Upper lobe of left lung (tissue), 6 donors: ENCODE data around the gene CSNK1A1. TPM values are rescaled to one million over a fixed set of nuclear protein-coding genes. Genes with fewer than 3 reads are reported as not detected.
"Not testable (repeated sequence)": the region's sequence is repeated elsewhere in the genome, so short reads cannot be mapped to it uniquely, and the experiment has no call there.

Source experiments
- ATAC-seq, 2 donors: fragments of 200-7000 bp; cut with Tn5 transposase; one replicate each; pipeline ENCODE4 v1.9.1; 2022; ENCODE audit warnings: mild to moderate bottlenecking in 2 of 2, moderate library complexity in 2 of 2; ENCODE audit not compliant: low FRiP score in 2 of 2
- DNase-seq, 2 donors: peaks; one replicate each; pipeline ENCODE4 v3.0.0-alpha.2; 2019 to 2020
- H3K27ac ChIP-seq, 4 donors: fragments of 200-600 bp; sonication (generic); one replicate each; pipeline ENCODE4 v1.5.1; 2016 to 2019
- H3K27me3 ChIP-seq, 4 donors: fragments of 200-600 bp; sonication (generic); one replicate each; pipeline ENCODE4 v1.5.1; 2017 to 2019
- H3K36me3 ChIP-seq, 4 donors: fragments of 200-600 bp; sonication (generic); one replicate each; pipeline ENCODE4 v1.5.1; 2016 to 2019
- H3K4me1 ChIP-seq, 4 donors: fragments of 200-600 bp; sonication (generic); one replicate each; pipeline ENCODE4 v1.5.1; 2018 to 2019
- H3K4me3 ChIP-seq, 4 donors: fragments of 200-600 bp; sonication (generic); one replicate each; pipeline ENCODE4 v1.5.1; 2017 to 2019; ENCODE audit warnings: mild to moderate bottlenecking in 2 of 4, moderate library complexity in 1 of 4
- H3K9me3 ChIP-seq, 4 donors: fragments of 200-600 bp; sonication (generic); one replicate each; pipeline ENCODE4 v1.5.1; 2018 to 2019
- CTCF ChIP-seq, 6 experiments: fragments of 450-650 bp in 4 of 6; fragments of 200-600 bp in 2 of 6; sonication (generic) in 2 of 6; IDR thresholded peaks; one replicate each; pipeline ENCODE4 v1.5.1; 2016 to 2019; ENCODE audit warnings: antibody characterized with exemption in 6 of 6
- EP300 ChIP-seq, 4 donors: sonication (generic); formaldehyde crosslinking; IDR thresholded peaks; one replicate each; pipeline ENCODE4 v1.5.1; 2017; ENCODE audit warnings: antibody characterized with exemption in 4 of 4, control low read depth in 2 of 4
- POLR2A ChIP-seq, 4 donors: fragments of 450-650 bp; IDR thresholded peaks; one replicate each; pipeline ENCODE4 v1.5.1; 2016 to 2017; ENCODE audit warnings: antibody characterized with exemption in 4 of 4, mild to moderate bottlenecking in 2 of 4
- POLR2AphosphoS5 ChIP-seq, 2 donors: sonication (generic); formaldehyde crosslinking; IDR thresholded peaks; one replicate each; pipeline ENCODE4 v1.5.1; 2017; ENCODE audit warnings: antibody characterized with exemption in 2 of 2
- WGBS, 2 donors: methylation state at CpG; one replicate each; pipeline ENCODE4 v1.1.5; 2017 to 2018; 5-methylcytosine and 5-hydroxymethylcytosine counted together
- total RNA-seq, 6 donors: library from RNA; depleted of rRNA in 4 of 6; stranded (reverse); fragments of >200 nt in 4 of 6; gene quantifications; one replicate each; pipeline versions ENCODE4 v1.1.0 to v1.2.1, GENCODE V29; 2016 to 2021
- donor health status: DM: no; HTN: no; CAD: no; lungs with moderate emphysema.
- donor health status: DM: no; HTN: yes; CAD: no; lungs with severe emphysema.

The CSNK1A1 gene
- total RNA-seq, 6 donors from 2014 or later, result 153 to 215 (median 202) TPM

DNA sequence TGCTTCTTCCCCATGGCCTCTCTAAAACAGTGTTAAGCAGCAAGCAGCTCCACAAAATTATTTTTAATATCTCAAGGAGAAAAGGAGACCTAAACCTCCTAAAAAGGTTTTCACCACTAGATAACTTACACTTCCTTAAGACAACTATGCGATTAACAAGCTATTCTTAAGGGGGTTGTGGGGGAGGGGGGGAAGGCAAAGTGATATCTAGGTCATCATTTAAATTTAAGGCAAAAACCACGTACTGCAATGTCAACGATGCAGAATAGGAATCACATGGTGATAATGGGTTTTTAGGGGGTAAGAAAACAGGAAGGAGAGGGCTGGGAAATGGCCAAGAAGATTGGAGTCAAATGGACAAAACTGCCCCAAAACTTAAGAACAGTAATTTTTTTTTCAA lies 32.6 kb downstream of the CSNK1A1 start:
- H3K4me3 ChIP-seq, result no peak overlapping the region
- H3K27me3 ChIP-seq, result no peaks in the 10 kb centered on the region
- H3K36me3 ChIP-seq, result peaks cover 0 to 46% (median 6%) of the 10 kb centered on the region in 4 donors
- DNase-seq (no peak), ATAC-seq (no peak)
- peak overlapping the region in 2 of 4 donors; percentile 48 to 57 for H3K27ac ChIP-seq
- WGBS, 2 donors, result 20 to 24% methylated on average over 3 of the region's 3 CpGs
- TF ChIP-seq EP300 (IDR thresholded peaks at IDR 0.05), result no peak
- no peak for TF ChIP-seq POLR2AphosphoS5 (IDR thresholded peaks at IDR 0.05)
- TF ChIP-seq CTCF (IDR thresholded peaks at IDR 0.05), result no peak
- no peak for TF ChIP-seq POLR2A (IDR thresholded peaks at IDR 0.05)
- peaks cover 46 to 58% (median 52%) of the 10 kb centered on the region in 4 donors for H3K4me1 ChIP-seq
- no peaks in the 10 kb centered on the region for H3K9me3 ChIP-seq

DNA sequence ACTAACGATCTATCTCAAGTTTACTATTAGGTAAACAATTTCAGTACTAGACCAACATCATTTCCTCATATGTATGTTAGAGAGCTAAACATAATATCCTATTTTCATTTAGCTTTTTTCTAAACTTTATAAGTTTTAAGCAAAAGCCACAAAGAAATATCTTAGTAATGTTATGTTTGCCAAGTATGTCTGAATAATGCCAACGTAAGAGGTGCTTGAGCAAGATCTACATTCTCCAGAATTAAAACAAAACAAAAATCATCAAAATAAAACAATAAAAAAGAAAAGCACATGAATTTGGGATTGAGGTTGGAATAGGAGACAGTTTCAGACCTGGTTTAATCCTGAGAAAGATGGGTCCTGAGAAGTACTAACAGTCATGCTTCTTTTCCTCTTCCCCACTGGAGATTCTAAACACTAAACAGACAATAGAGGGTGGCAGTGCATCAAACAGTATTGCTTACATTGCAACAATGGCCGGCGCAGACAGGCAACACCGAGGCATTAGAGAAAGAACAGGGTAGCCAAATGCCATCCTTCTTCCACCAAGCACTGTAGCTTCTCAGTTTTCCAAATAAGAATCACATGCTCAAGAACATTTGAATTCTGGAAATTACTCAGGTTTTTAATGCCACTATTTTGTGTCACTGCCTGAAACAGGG lies 33.6 kb downstream of the CSNK1A1 start:
- TF ChIP-seq EP300 (IDR thresholded peaks at IDR 0.05) (no peak), CTCF (IDR thresholded peaks at IDR 0.05) (no peak), POLR2A (IDR thresholded peaks at IDR 0.05) (no peak), POLR2AphosphoS5 (IDR thresholded peaks at IDR 0.05) (no peak)
- Histone ChIP-seq H3K9me3 (no peaks in the 10 kb centered on the region), H3K4me3 (no peak overlapping the region), H3K4me1 (peaks cover 43 to 58% (median 49%) of the 10 kb centered on the region in 4 donors), H3K36me3 (peaks cover 0 to 44% (median 3%) of the 10 kb centered on the region in 4 donors), H3K27me3 (no peaks in the 10 kb centered on the region), H3K27ac (peak overlapping the region in 2 of 4 donors; percentile 48 to 57)
- WGBS, 2 donors, result 32 to 37% methylated on average over 5 of the region's 5 CpGs
- no peak for ATAC-seq
- no peak for DNase-seq

DNA sequence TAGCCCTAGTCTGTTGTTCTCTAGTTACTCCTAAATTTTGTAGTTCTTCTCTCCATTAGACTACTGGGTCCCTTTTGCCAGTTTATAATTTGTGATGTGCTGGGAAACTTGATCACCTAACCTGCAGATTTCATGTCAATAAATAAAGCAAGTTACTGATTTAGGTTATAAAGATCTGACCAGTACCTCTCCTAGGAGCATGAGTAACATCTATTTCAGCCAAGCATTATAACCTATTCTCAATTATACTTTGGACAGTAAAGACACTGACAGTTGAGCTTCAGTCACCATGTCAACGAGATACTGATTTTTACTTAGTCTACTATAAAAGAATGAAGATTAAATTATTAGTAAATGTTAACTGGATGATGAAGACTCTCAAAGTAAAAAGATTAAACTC lies 36.7 kb downstream of the CSNK1A1 start:
- Histone ChIP-seq H3K4me1 (peaks cover 26 to 44% (median 30%) of the 10 kb centered on the region in 4 donors), H3K27ac (peak overlapping the region in 1 of 4 donors; percentile 26), H3K4me3 (no peak overlapping the region), H3K9me3 (no peaks in the 10 kb centered on the region), H3K27me3 (no peaks in the 10 kb centered on the region), H3K36me3 (peaks cover 8 to 54% (median 26%) of the 10 kb centered on the region in 4 donors)
- TF ChIP-seq CTCF (IDR thresholded peaks at IDR 0.05) (no peak), POLR2A (IDR thresholded peaks at IDR 0.05) (no peak), POLR2AphosphoS5 (IDR thresholded peaks at IDR 0.05) (no peak)
- no peak for DNase-seq
- 67 to 83% methylated on average over 1 of the region's 1 CpG for WGBS, 2 donors
- ATAC-seq, result no peak

GRCh38 chr5:149513372-149513947 lies 37.8 kb downstream of the CSNK1A1 start:
- not testable (repeated sequence) for H3K4me3 ChIP-seq, H3K9me3 ChIP-seq, H3K27me3 ChIP-seq, ATAC-seq, H3K27ac ChIP-seq, DNase-seq
- H3K36me3 ChIP-seq, result peaks cover 17 to 62% (median 36%) of the 10 kb centered on the region in 4 donors
- peaks cover 15 to 33% (median 19%) of the 10 kb centered on the region in 4 donors for H3K4me1 ChIP-seq
- WGBS, 2 donors, result 85 to 93% methylated on average over 11 of the region's 11 CpGs

DNA sequence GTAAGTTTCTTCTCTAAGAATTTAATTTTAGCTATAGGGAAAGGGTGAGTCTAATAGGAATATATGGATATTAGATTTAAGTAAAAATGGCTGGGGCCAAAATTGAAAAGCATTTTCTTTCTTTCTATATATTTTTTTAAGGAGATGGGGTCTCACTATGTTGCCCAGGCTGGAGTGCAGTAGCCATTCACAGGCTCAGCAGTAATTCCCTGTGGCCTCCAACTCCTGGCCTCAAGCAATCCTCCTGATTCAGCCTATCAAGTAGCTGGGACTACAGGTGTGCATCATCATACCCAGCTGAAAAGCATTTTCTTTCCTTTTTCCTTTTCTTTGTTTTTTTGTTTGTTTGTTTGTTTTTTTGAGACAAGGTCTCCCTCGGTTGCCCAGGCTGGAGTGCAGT lies 41.1 kb downstream of the CSNK1A1 start:
- DNase-seq, result no peak
- H3K4me3 ChIP-seq, result no peak overlapping the region
- WGBS, 2 donors, result 88 to 100% methylated on average over 1 of the region's 1 CpG
- no peaks in the 10 kb centered on the region for H3K27me3 ChIP-seq
- TF ChIP-seq POLR2AphosphoS5 (IDR thresholded peaks at IDR 0.05), result no peak
- no peak for TF ChIP-seq EP300 (IDR thresholded peaks at IDR 0.05)
- no peak for TF ChIP-seq CTCF (IDR thresholded peaks at IDR 0.05)
- H3K4me1 ChIP-seq, result peaks cover 0 to 4% (median 2%) of the 10 kb centered on the region in 4 donors
- ATAC-seq, result no peak
- no peak overlapping the region for H3K27ac ChIP-seq
- H3K36me3 ChIP-seq, result peaks cover 31 to 81% (median 66%) of the 10 kb centered on the region in 4 donors
- H3K9me3 ChIP-seq, result no peaks in the 10 kb centered on the region
